Right lobe of liver (tissue), 6 donors: Measurements from ENCODE around the gene IL1RAP. TPM values are rescaled to one million over a fixed set of nuclear protein-coding genes. Genes with fewer than 3 reads are reported as not detected.

Experiments
- ATAC-seq, 4 donors: fragments of 200-7000 bp; cut with Tn5 transposase; one replicate each; pipeline ENCODE4 v1.9.1; 2020; ENCODE audit warnings: mild to moderate bottlenecking in 4 of 4, moderate library complexity in 4 of 4
- DNase-seq, 3 donors: peaks; one replicate each; pipeline ENCODE4 v3.0.0-alpha.2; 2020
- H3K27ac ChIP-seq, 3 donors: fragments of 200-600 bp; one replicate each; pipeline ENCODE4 v1.8.0; 2022
- H3K27me3 ChIP-seq, 2 donors: fragments of 200-600 bp; one replicate each; pipeline ENCODE4 v1.8.0; 2022
- H3K36me3 ChIP-seq, 4 donors: fragments of 200-600 bp; sonication (generic) in 1 of 4; one replicate each; pipeline versions ENCODE4 v1.5.1 to v1.8.0; 2017 to 2022; ENCODE audit warnings: control low read depth in 1 of 4
- H3K4me1 ChIP-seq, 4 donors: fragments of 200-600 bp; sonication (generic) in 1 of 4; one replicate each; pipeline versions ENCODE4 v1.5.1 to v1.8.0; 2017 to 2022; ENCODE audit warnings: control low read depth in 1 of 4
- H3K4me3 ChIP-seq, 3 donors: fragments of 200-600 bp; one replicate each; pipeline ENCODE4 v1.8.0; 2022
- H3K9me3 ChIP-seq, 4 donors: fragments of 200-600 bp; sonication (generic) in 1 of 4; one replicate each; pipeline versions ENCODE4 v1.5.1 to v1.8.0; 2017 to 2022; ENCODE audit warnings: control low read depth in 1 of 4
- CTCF ChIP-seq, 4 donors: fragments of 200-600 bp in 3 of 4; fragments of 450-650 bp in 1 of 4; IDR thresholded peaks; one replicate each; pipeline versions ENCODE4 v1.5.1 to v1.8.0; 2016 to 2022; ENCODE audit warnings: antibody characterized with exemption in 4 of 4, mild to moderate bottlenecking in 2 of 4
- POLR2A ChIP-seq: fragments of 450-650 bp; IDR thresholded peaks from one replicate; pipeline ENCODE4 v1.6.1; 2017; ENCODE audit warnings: antibody characterized with exemption, mild to moderate bottlenecking
- WGBS: methylation state at CpG from one replicate; pipeline ENCODE4 v1.1.6; 2018; ENCODE audit warnings: low coverage, low lambda C conversion rate; ENCODE audit not compliant: insufficient coverage; ENCODE audit errors: missing lambda C conversion rate; 5-methylcytosine and 5-hydroxymethylcytosine counted together
- intact Hi-C, 2 donors: fragments of 100-400 bp; cut with DNase I; formaldehyde crosslinking; loops; one replicate each; pipeline versions ENCODE4 v1.11.2 to v1.14.1; 2022
- total RNA-seq, 6 experiments: library from RNA; depleted of rRNA in 2 of 6; stranded (reverse); fragments of >200 nt in 2 of 6; fragmentation: NEBNext Ultra II Directional in 3 of 6; extraction: Animal tissue kit (Norgen Biotek cat#: 25700) in 3 of 6; gene quantifications; one replicate each; pipeline versions ENCODE4 v1.1.0 to v1.2.4, GENCODE V29; 2016 to 2023
- donor health status: DM: no; HTN: yes; CAD: no.
- donor health status: DM: no; HTN: no; CAD: no.
- donor health status: DM: no; HTN: no; CAD: no.
- donor health status: DM: no; HTN: yes; CAD: no.
- donor health status: DM: no; HTN: yes; CAD: no.

Gene IL1RAP
- total RNA-seq, 6 experiments from 2014 or later = 44.6 to 142 (median 60.5) TPM

- intact Hi-C loops = no loop called here
- no peak overlapping the region for H3K4me3 ChIP-seq
- peak in 1 of 4 donors; percentile 6 for ATAC-seq
- H3K27ac ChIP-seq = peak overlapping the region in 2 of 3 donors; percentile 6 to 25
- H3K9me3 ChIP-seq = no peaks in the 10 kb centered on the region
- DNase-seq = no peak
- no peaks in the 10 kb centered on the region for H3K27me3 ChIP-seq
- no peak for TF ChIP-seq POLR2A
- TF ChIP-seq CTCF (IDR thresholded peaks at IDR 0.05) = no peak
- 58% methylated on average over 1 of the region's 1 CpG for WGBS
- H3K4me1 ChIP-seq = peaks cover 0 to 26% (median 0%) of the 10 kb centered on the region in 4 donors
- H3K36me3 ChIP-seq = no peaks in the 10 kb centered on the region
These were observed 181.3 kb downstream of the IL1RAP start for GRCh38 chr3:190695225-190695624.

- Histone ChIP-seq H3K4me3 (no peak overlapping the region), H3K27ac (peak overlapping the region in 2 of 3 donors; percentile 14 to 71), H3K4me1 (peaks cover 0 to 26% (median 0%) of the 10 kb centered on the region in 4 donors), H3K36me3 (no peaks in the 10 kb centered on the region), H3K9me3 (no peaks in the 10 kb centered on the region), H3K27me3 (no peaks in the 10 kb centered on the region)
- intact Hi-C loops = no loop called here
- WGBS = 37% methylated on average over 5 of the region's 5 CpGs
- DNase-seq (no peak), ATAC-seq (peak; percentile 53 to 69 (median 57))
- TF ChIP-seq POLR2A (no peak), CTCF (IDR thresholded peaks at IDR 0.05) (no peak)
These were observed 182.1 kb downstream of the IL1RAP start for GRCh38 chr3:190695994-190696393.

GRCh38 chr3:190696777-190697501, 183.1 kb downstream of the IL1RAP start:
- ATAC-seq (peak; percentile 37 to 54 (median 44)), DNase-seq (no peak)
- Histone ChIP-seq H3K27ac (peak overlapping the region; percentile 14 to 71 (median 65)), H3K9me3 (no peaks in the 10 kb centered on the region), H3K36me3 (no peaks in the 10 kb centered on the region), H3K4me1 (peaks cover 0 to 31% (median 0%) of the 10 kb centered on the region in 4 donors), H3K4me3 (peak overlapping the region in 2 of 3 donors; percentile 21 to 30), H3K27me3 (no peaks in the 10 kb centered on the region)
- WGBS = 14% methylated on average over 7 of the region's 7 CpGs
- TF ChIP-seq POLR2A (no peak), CTCF (IDR thresholded peaks at IDR 0.05) (peak; percentile 56 to 69 (median 61))
- intact Hi-C loops = no loop called here

- DNase-seq (no peak), ATAC-seq (no peak)
- intact Hi-C loops = no loop called here
- no peaks in the 10 kb centered on the region for H3K9me3 ChIP-seq
- H3K27ac ChIP-seq = no peak overlapping the region
- H3K36me3 ChIP-seq = no peaks in the 10 kb centered on the region
- no peaks in the 10 kb centered on the region for H3K27me3 ChIP-seq
- no peak for TF ChIP-seq CTCF (IDR thresholded peaks at IDR 0.05)
- no peak for TF ChIP-seq POLR2A
- peaks cover 0 to 31% (median 0%) of the 10 kb centered on the region in 4 donors for H3K4me1 ChIP-seq
- no peak overlapping the region for H3K4me3 ChIP-seq
These were observed 183.6 kb downstream of the IL1RAP start for GRCh38 chr3:190697502-190697830.
